ENCODE measurements around the gene RSAD2.
A peak's percentile ranks its signal among the peaks of the same experiment; 100 is the strongest.

The RSAD2 gene

DNA sequence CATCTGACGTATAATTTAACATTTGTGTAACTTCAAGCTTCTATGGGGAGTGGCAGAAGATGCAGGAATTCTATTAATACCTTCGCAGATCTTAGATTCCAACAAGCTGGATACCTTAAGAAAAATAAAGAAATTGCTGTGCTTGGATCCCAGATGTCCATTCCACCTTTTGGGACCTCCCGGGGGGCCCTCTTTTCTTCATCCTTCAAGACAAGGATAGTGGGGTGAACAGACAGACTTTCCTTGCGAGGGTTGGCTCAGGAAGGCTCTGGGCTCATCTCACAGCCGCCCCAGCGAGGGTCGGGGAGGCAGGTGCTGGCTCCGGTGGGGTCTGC lies 39.1 kb downstream of the RSAD2 start:
- no peaks in the 10 kb centered on the region for H3K36me3 ChIP-seq (ENCODE audit: control insufficient read depth in 2 of 2, insufficient read depth in 1 of 2, low read length in 2 of 2)
- no peak overlapping the region for H3K4me3 ChIP-seq (ENCODE audit: low read depth, low read length)
- H3K4me1 ChIP-seq (ENCODE audit: control insufficient read depth, insufficient read depth, low read length), result no peaks in the 10 kb centered on the region
- no peak overlapping the region for H3K27ac ChIP-seq (ENCODE audit: extremely low read depth, low read depth, low read length)
- H3K9me3 ChIP-seq (ENCODE audit: control insufficient read depth, insufficient read depth, low read depth, low read length), result no peaks in the 10 kb centered on the region
- no peak for TF ChIP-seq GLI4 (tag by site-specific recombination; IDR thresholded peaks at IDR 0.05)
- CTCF ChIA-PET, result interaction anchor here (0.6 to 2.8 kb wide), 21 partner anchors 10 to 434 kb away, joined by 3 to 35 read pairs (median 4); partner anchors contain the start of gene CMPK2
- POLR2A ChIA-PET, result no interaction called here

DNA sequence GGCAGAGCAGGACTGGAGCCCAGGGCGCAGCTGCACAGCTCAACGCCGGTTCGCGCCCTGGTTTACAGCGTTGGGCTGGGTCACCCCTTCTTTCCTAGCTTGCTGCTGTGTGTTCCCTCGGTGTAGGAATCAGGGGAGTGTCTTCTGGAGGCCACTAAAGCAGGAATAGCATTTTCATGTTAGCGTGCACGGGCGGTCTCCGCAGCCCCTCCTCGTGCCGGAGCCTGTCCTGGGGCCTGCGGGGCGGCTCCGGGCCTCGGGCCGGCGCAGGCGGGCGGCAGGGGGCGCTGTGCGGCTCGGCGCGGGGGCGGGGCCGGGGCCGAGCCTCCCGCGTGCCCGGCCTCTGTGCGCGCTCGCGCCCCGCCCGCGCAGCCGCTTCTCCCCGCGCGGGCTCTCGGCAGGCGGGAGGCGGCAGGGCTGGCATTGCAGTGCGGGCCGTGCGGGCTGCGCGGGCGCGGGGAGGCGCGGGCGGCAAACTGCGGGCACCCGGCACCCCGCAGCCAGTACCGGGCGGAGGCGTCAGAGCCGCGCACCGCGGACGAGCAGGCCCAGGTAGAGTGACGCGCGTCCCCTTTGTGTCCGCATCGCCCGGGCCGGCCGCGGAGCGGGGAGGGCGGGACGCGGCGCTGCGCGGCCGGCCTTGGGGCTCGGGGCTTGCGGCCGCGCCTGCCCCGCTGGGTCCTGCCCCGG lies 39.6 kb downstream of the RSAD2 start, which contains the start of gene RNF144A:
Gene RNF144A (plus strand): TSS at position 342 of the 690 bp plus-strand sequence. CDS start 79,515 bp downstream, outside the sequence.
- no peaks in the 10 kb centered on the region for H3K9me3 ChIP-seq (ENCODE audit: control insufficient read depth, insufficient read depth, low read depth, low read length)
- CTCF ChIA-PET, result interaction anchor here (0.6 to 2.8 kb wide), 21 partner anchors 10 to 433 kb away, joined by 3 to 35 read pairs (median 4); partner anchors contain the start of gene CMPK2
- H3K27ac ChIP-seq (ENCODE audit: extremely low read depth, low read depth, low read length), result peak within 1 kb of the TSS; percentile 64; the same call in 1 of the 2 replicates
- TF ChIP-seq ZBTB48 (tag by site-specific recombination; IDR thresholded peaks at IDR 0.05) (no peak), ZNF473 (tag by site-specific recombination; IDR thresholded peaks at IDR 0.05) (no peak), ZNF600 (tag by site-specific recombination; IDR thresholded peaks at IDR 0.05) (peak; percentile 59), TRIM28 (IDR thresholded peaks at IDR 0.05; ENCODE audit: borderline replicate concordance, low read length) (no peak), ZNF214 (tag by site-specific recombination; IDR thresholded peaks at IDR 0.05; ENCODE audit: borderline replicate concordance) (no peak)
- TF ChIP-seq, protein P1, sequence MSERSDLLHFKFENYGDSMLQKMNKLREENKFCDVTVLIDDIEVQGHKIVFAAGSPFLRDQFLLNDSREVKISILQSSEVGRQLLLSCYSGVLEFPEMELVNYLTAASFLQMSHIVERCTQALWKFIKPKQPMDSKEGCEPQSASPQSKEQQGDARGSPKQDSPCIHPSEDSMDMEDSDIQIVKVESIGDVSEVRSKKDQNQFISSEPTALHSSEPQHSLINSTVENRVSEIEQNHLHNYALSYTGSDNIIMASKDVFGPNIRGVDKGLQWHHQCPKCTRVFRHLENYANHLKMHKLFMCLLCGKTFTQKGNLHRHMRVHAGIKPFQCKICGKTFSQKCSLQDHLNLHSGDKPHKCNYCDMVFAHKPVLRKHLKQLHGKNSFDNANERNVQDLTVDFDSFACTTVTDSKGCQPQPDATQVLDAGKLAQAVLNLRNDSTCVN (tag by site-specific recombination; optimal IDR thresholded peaks at IDR 0.05), result peak; percentile 17
- TF ChIP-seq, protein P2, sequence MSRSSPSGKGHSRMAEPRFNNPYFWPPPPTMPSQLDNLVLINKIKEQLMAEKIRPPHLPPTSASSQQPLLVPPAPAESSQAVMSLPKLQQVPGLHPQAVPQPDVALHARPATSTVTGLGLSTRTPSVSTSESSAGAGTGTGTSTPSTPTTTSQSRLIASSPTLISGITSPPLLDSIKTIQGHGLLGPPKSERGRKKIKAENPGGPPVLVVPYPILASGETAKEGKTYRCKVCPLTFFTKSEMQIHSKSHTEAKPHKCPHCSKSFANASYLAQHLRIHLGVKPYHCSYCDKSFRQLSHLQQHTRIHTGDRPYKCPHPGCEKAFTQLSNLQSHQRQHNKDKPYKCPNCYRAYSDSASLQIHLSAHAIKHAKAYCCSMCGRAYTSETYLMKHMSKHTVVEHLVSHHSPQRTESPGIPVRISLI (tag by site-specific recombination; IDR thresholded peaks at IDR 0.05), result no peak
- POLR2A ChIA-PET, result no interaction called here
- peak within 1 kb of the TSS; percentile 61 for H3K4me3 ChIP-seq (ENCODE audit: low read depth, low read length)
- no peaks in the 10 kb centered on the region for H3K4me1 ChIP-seq (ENCODE audit: control insufficient read depth, insufficient read depth, low read length)
- no peaks in the 10 kb centered on the region for H3K36me3 ChIP-seq (ENCODE audit: control insufficient read depth in 2 of 2, insufficient read depth in 1 of 2, low read length in 2 of 2)

DNA sequence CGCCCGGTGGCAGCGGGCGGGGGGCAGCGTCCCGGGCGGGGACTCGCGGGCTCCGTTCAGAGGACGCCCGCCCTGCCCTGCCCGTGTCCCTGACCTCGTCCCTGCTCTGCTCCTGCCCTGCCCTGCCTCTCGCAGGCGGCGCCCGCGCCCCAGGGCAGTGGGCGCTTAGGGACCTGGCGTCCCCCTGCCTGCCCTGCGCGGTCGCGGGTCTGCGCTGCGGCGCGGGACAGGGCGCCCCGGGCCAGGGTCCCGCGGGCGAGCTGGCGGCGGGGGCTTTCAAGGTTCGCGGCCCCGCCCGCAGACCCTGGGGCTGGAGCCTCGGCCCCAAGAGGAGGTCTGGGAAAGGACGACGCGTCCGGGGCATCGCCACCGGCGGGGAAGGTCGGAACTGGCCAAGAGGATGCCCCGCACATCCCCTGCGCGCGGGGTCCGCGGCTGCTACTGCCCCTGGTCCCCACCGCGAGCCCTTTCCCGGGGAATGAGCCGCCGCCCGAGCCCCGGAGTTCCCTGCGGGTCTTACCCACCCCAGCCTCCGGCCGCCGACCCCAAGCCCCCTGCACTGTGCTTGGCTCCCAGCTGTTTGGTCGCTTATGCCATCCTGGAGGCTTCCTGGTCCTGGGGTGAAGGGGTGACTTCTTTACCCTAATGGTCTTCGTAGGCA lies 40.3 kb downstream of the RSAD2 start:
- Histone ChIP-seq H3K4me1 (ENCODE audit: control insufficient read depth, insufficient read depth, low read length) (no peaks in the 10 kb centered on the region), H3K4me3 (ENCODE audit: low read depth, low read length) (peak overlapping the region; percentile 61), H3K27ac (ENCODE audit: extremely low read depth, low read depth, low read length) (peak overlapping the region; percentile 64; the same call in 1 of the 2 replicates), H3K36me3 (ENCODE audit: control insufficient read depth in 2 of 2, insufficient read depth in 1 of 2, low read length in 2 of 2) (no peaks in the 10 kb centered on the region), H3K9me3 (ENCODE audit: control insufficient read depth, insufficient read depth, low read depth, low read length) (no peaks in the 10 kb centered on the region)
- ChIA-PET CTCF (interaction anchor here (1.0 to 1.2 kb wide), 2 partner anchors 69 to 96 kb away, joined by 3 to 5 read pairs; no protein-coding TSS in a partner anchor), POLR2A (no interaction called here)
- TF ChIP-seq ZNF335 (tag by site-specific recombination; conservative IDR thresholded peaks at IDR 0.05) (peak; percentile 33; the same call in 1 of the 2 replicates), OVOL3 (tag by site-specific recombination; IDR thresholded peaks at IDR 0.05) (no peak)

DNA sequence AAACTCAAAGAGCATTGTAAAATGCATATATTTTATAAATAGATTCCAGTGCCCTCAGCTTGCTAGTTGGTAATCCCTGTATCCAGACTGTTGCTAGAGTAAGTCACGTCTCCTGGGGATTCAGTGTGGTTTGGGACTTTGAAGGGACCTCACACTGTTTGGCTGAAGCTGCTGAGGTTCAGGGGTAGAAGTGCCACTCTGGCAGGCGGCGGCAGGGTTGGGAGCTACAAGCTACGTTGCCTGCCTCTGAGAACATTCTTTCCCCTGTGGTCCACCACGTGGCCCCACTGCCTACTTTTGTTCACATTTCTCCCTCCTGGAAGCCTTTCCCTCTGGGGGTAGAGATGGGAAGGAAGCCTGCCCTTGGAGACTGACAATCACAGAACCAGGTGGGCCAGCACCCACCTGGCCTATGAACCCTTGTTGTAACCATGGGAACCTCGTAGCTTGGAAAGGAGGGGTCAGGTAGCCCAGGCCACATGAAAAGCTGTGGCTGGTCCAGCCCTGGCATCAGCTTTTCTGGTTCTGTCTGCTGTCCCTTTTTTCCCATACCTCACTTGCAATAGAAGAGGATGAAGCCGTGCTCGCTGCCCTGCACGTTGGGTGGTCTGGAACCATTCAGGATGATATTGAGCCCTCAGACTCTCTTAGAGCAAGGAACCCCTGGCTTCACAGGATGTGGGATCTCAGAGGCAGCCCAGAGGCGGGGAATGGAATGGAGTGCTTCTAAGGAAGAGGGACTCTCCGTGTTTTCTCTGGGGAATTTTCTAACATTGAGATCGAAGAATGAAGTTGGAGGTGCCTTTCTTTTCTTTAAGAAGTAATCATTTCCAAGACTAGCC lies 42.5 kb downstream of the RSAD2 start:
- H3K4me3 ChIP-seq (ENCODE audit: low read depth, low read length), result no peak overlapping the region
- H3K36me3 ChIP-seq (ENCODE audit: control insufficient read depth in 2 of 2, insufficient read depth in 1 of 2, low read length in 2 of 2), result no peaks in the 10 kb centered on the region
- H3K4me1 ChIP-seq (ENCODE audit: control insufficient read depth, insufficient read depth, low read length), result no peaks in the 10 kb centered on the region
- no peak overlapping the region for H3K27ac ChIP-seq (ENCODE audit: extremely low read depth, low read depth, low read length)
- CTCF ChIA-PET, result interaction anchor here (0.6 to 1.5 kb wide), 4 partner anchors 23 to 123 kb away, joined by 3 to 4 read pairs (median 4); no protein-coding TSS in a partner anchor
- TF ChIP-seq SETDB1 (IDR thresholded peaks at IDR 0.05; ENCODE audit: insufficient read length, low read length) (no peak), BCL11B (tag by site-specific recombination; IDR thresholded peaks at IDR 0.05; ENCODE audit: low read depth) (no peak), ZNF37A (tag by site-specific recombination; IDR thresholded peaks at IDR 0.05) (no peak)
- POLR2A ChIA-PET, result no interaction called here
- no peaks in the 10 kb centered on the region for H3K9me3 ChIP-seq (ENCODE audit: control insufficient read depth, insufficient read depth, low read depth, low read length)
